ENCODE data around the gene MYH7B. TPM values are rescaled to one million over a fixed set of nuclear protein-coding genes. Genes with fewer than 3 reads are reported as not detected.
A peak's percentile ranks its signal among the peaks of the same experiment; 100 is the strongest.

The MYH7B gene
- total RNA-seq, 3 donors from 2014 or later: 0.76 to 1.9 (median 0.99) TPM

DNA sequence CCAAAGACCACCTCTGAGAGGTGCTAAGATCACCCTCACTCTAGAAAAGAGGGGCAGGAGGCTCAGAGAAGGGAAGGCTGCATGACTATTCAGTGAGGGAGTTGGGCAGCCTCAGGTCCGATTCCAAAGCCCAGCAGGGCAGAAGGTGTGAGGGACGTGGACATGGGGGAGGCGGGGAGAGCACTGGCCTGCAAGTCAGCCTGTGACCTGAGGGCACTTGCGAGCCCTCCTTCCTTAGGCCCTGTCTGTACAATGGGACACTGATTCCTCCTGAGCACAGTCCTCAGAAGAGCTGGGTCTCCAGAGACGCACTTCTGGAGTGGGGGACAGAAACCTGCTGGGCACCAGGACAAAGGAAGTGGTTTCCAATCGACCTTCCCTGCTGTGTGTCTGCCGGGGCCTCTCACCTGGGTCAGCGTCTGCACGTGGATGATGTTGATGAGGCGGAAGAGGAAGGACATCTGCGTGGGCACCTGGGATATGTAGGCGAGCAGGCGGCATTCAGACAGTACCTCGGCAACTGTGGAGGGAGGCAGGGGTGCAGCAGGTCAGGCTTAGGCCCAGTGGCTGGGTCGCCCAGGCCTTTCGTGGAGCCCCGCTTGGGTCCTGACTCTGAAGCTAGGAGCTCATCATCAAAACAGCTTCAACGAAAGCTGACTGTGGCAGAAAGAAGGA is 48.5 kb downstream of the MYH7B start:
- no peak for ATAC-seq
- Histone ChIP-seq H3K36me3 (ENCODE audit: low read depth) (peaks cover 40% of the 10 kb centered on the region), H3K9me3 (no peaks in the 10 kb centered on the region), H3K4me3 (no peak overlapping the region), H3K4me1 (ENCODE audit: low read depth) (no peaks in the 10 kb centered on the region)
- TF ChIP-seq, protein P1, sequence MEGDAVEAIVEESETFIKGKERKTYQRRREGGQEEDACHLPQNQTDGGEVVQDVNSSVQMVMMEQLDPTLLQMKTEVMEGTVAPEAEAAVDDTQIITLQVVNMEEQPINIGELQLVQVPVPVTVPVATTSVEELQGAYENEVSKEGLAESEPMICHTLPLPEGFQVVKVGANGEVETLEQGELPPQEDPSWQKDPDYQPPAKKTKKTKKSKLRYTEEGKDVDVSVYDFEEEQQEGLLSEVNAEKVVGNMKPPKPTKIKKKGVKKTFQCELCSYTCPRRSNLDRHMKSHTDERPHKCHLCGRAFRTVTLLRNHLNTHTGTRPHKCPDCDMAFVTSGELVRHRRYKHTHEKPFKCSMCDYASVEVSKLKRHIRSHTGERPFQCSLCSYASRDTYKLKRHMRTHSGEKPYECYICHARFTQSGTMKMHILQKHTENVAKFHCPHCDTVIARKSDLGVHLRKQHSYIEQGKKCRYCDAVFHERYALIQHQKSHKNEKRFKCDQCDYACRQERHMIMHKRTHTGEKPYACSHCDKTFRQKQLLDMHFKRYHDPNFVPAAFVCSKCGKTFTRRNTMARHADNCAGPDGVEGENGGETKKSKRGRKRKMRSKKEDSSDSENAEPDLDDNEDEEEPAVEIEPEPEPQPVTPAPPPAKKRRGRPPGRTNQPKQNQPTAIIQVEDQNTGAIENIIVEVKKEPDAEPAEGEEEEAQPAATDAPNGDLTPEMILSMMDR (IDR thresholded peaks at IDR 0.05): no peak
- DNase-seq: peak in 2 of 3 donors; percentile 21 to 29
- intact Hi-C loops (cut with DNase I, micrococcal nuclease): no loop called here

DNA sequence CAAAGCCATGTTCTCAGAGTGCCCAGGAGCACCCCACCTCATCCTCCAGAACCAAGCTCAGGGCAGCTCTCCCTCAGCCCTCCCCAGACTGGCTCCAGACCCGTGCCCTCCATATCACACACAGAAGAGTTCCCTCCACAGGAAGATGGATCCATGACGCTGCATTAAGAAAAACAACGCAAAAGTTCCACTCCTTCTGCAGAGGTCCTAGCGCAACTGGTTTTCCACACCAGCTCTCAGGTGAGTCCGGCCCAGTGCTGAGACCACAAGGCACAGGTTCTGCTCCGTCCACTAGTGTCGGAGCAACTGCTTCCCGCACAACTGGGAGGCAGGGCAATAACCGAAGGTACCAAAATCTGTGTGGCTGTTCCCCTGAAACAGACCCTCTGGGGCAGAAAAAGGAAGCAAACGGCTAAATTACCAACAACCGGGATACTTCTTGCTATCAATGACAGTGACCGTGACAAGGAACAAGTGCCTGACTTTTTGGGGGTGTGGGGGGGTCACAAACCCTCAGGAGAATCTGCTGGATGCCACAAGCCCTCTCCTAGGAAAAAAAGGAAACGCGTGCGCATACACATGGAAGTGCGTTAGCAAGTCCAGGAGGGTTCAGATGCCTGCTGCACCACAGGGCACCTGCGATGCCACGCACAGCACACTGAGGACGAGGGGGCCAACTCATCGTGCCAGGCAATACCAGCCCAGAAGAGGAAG is 49.2 kb downstream of the MYH7B start:
- no peak overlapping the region for H3K4me3 ChIP-seq
- ATAC-seq (no peak), DNase-seq (peak in 1 of 3 donors; percentile 8)
- TF ChIP-seq, protein P1 (IDR thresholded peaks at IDR 0.05): no peak
- H3K36me3 ChIP-seq (ENCODE audit: low read depth): peaks cover 46% of the 10 kb centered on the region
- no peaks in the 10 kb centered on the region for H3K4me1 ChIP-seq (ENCODE audit: low read depth)
- intact Hi-C loops (cut with DNase I, micrococcal nuclease): no loop called here
- no peaks in the 10 kb centered on the region for H3K9me3 ChIP-seq

Small RNAs within 50 kb of the gene (microRNA-seq; reads per million reads assigned to microRNA genes)
- gene MIR499A (not detected), gene MIR499B (not detected)

Other genes starting within 250 kb of the MYH7B start
- gene NCOA6, start 130.2 kb upstream of the MYH7B start, total RNA-seq: 10 to 100 TPM; 37.8 to 47.5 (median 44.3) TPM
- 10 to 100 TPM; 14.4 to 24.6 (median 20.3) TPM for gene GGT7, start 83.0 kb upstream of the MYH7B start, total RNA-seq
- gene ACSS2, start 79.3 kb upstream of the MYH7B start, total RNA-seq: 100 to 1,000 TPM; 191 to 479 (median 302) TPM
- gene GSS, start 62 bp upstream of the MYH7B start, total RNA-seq: 10 to 100 TPM; 45.2 to 97.3 (median 91.8) TPM
- gene TRPC4AP, start 136.9 kb downstream of the MYH7B start, total RNA-seq: 10 to 100 TPM; 49.6 to 60.5 (median 53.8) TPM
- 10 to 100 TPM; 17.9 to 32.1 (median 22.5) TPM for gene EDEM2, start 191.5 kb downstream of the MYH7B start, total RNA-seq
- 10 to 100 TPM in 2 of 3 donors, 1 to 10 TPM in 1; 6.1 to 15.0 (median 11.7) TPM for gene PROCR, start 216.2 kb downstream of the MYH7B start, total RNA-seq

All from mucosa of descending colon (tissue), 3 donors.